ENCODE measurements around the gene TMEM144. TPM values are rescaled to one million over a fixed set of nuclear protein-coding genes. Genes with fewer than 3 reads are reported as not detected.

TMEM144 gene
- total and polyA plus RNA-seq, 12 donors = 1.7 to 17.0 (median 13.6) TPM

GRCh38 chr4:158285429-158286216, 75.3 kb downstream of the TMEM144 start:
- 87% methylated on average over 6 of the region's 6 CpGs for WGBS, 2 donors
- no peak for TF ChIP-seq CTCF (IDR thresholded peaks at IDR 0.05)
- no peaks in the 10 kb centered on the region for H3K9me3 ChIP-seq
- intact Hi-C loops (cut with DNase I) = no loop called here
- ATAC-seq (no peak), DNase-seq (no peak)
- H3K4me1 ChIP-seq = no peaks in the 10 kb centered on the region
- no peak overlapping the region for H3K4me3 ChIP-seq
- no peaks in the 10 kb centered on the region for H3K36me3 ChIP-seq
- H3K27ac ChIP-seq = no peak overlapping the region
- no peaks in the 10 kb centered on the region for H3K27me3 ChIP-seq

- Histone ChIP-seq H3K27ac (no peak overlapping the region), H3K27me3 (peaks cover 0 to 8% (median 4%) of the 10 kb centered on the region in 7 donors), H3K36me3 (no peaks in the 10 kb centered on the region), H3K4me3 (no peak overlapping the region), H3K9me3 (peaks cover 0 to 16% (median 0%) of the 10 kb centered on the region in 11 donors), H3K4me1 (no peaks in the 10 kb centered on the region)
- 81 to 82% methylated on average over 6 of the region's 6 CpGs for WGBS, 2 donors
- intact Hi-C loops (cut with DNase I) = no loop called here
- ATAC-seq (no peak), DNase-seq (no peak)
- TF ChIP-seq CTCF (IDR thresholded peaks at IDR 0.05) = no peak
These were observed 80.6 kb downstream of the TMEM144 start for GRCh38 chr4:158290912-158291311.

GRCh38 chr4:158291334-158292055, 81.2 kb downstream of the TMEM144 start:
- Histone ChIP-seq H3K4me3 (no peak overlapping the region), H3K27me3 (peaks cover 0 to 8% (median 4%) of the 10 kb centered on the region in 7 donors), H3K9me3 (peaks cover 0 to 16% (median 0%) of the 10 kb centered on the region in 11 donors), H3K4me1 (no peaks in the 10 kb centered on the region), H3K27ac (no peak overlapping the region), H3K36me3 (no peaks in the 10 kb centered on the region)
- ATAC-seq (no peak), DNase-seq (no peak)
- intact Hi-C loops (cut with DNase I) = no loop called here
- 75 to 85% methylated on average over 11 of the region's 11 CpGs for WGBS, 2 donors
- no peak for TF ChIP-seq CTCF (IDR thresholded peaks at IDR 0.05)

- H3K27me3 ChIP-seq = peaks cover 0 to 8% (median 4%) of the 10 kb centered on the region in 7 donors
- WGBS, 2 donors = 77 to 80% methylated on average over 3 of the region's 3 CpGs
- ATAC-seq = no peak
- H3K9me3 ChIP-seq = peaks cover 0 to 16% (median 0%) of the 10 kb centered on the region in 11 donors
- H3K4me3 ChIP-seq = no peak overlapping the region
- H3K36me3 ChIP-seq = no peaks in the 10 kb centered on the region
- no peaks in the 10 kb centered on the region for H3K4me1 ChIP-seq
- TF ChIP-seq CTCF (IDR thresholded peaks at IDR 0.05) = no peak
- no peak for DNase-seq
- H3K27ac ChIP-seq = no peak overlapping the region
- intact Hi-C loops (cut with DNase I) = no loop called here
These were observed 81.9 kb downstream of the TMEM144 start for GRCh38 chr4:158292156-158292555.

Measured in heart right ventricle (tissue), 16 donors.